ENCODE measurements around the gene RASA1.

GRCh38 chr5:87437724-87438123 is 170.0 kb downstream of the RASA1 start:
- TF ChIP-seq, protein P1, sequence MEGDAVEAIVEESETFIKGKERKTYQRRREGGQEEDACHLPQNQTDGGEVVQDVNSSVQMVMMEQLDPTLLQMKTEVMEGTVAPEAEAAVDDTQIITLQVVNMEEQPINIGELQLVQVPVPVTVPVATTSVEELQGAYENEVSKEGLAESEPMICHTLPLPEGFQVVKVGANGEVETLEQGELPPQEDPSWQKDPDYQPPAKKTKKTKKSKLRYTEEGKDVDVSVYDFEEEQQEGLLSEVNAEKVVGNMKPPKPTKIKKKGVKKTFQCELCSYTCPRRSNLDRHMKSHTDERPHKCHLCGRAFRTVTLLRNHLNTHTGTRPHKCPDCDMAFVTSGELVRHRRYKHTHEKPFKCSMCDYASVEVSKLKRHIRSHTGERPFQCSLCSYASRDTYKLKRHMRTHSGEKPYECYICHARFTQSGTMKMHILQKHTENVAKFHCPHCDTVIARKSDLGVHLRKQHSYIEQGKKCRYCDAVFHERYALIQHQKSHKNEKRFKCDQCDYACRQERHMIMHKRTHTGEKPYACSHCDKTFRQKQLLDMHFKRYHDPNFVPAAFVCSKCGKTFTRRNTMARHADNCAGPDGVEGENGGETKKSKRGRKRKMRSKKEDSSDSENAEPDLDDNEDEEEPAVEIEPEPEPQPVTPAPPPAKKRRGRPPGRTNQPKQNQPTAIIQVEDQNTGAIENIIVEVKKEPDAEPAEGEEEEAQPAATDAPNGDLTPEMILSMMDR (IDR thresholded peaks at IDR 0.05 in 8 of 11, conservative IDR thresholded peaks at IDR 0.05 in 3 of 11) = no peak
- no peak for TF ChIP-seq POLR2AphosphoS5 (IDR thresholded peaks at IDR 0.05)

Data from spleen (tissue), 7 donors.